Natural killer cell (primary cell): ENCODE measurements around the gene GTF2A1. TPM values are rescaled to one million over a fixed set of nuclear protein-coding genes. Genes with fewer than 3 reads are reported as not detected.
"Not testable (repeated sequence)": the region's sequence is repeated elsewhere in the genome, so short reads cannot be mapped to it uniquely, and the experiment has no call there.

ENCODE experiments used
- ATAC-seq, 3 donors: fragments of 150-1000 bp in 2 of 3; fragments of 200-7000 bp in 1 of 3; cut with Tn5 transposase; 1 replicate in 1 of 3; 2 replicates in 2 of 3; pipeline ENCODE4 v1.10.0; 2021; ENCODE audit warnings: mild to moderate bottlenecking in 2 of 3, moderate library complexity in 2 of 3
- DNase-seq, 2 donors: peaks; one replicate each; pipeline versions ENCODE4 v3.0.0 to v3.0.0-alpha.2; 2013 to 2021; ENCODE audit warnings: mixed read lengths in 1 of 2
- H3K27ac ChIP-seq: one replicate; pipeline ENCODE4 v1.5.1; 2013; ENCODE audit warnings: mild to moderate bottlenecking, low read length
- H3K27me3 ChIP-seq: one replicate; pipeline ENCODE4 v1.6.1; 2013; ENCODE audit warnings: low read length; ENCODE audit not compliant: control insufficient read depth, insufficient read depth
- H3K36me3 ChIP-seq: one replicate; pipeline ENCODE4 v1.6.1; 2013; ENCODE audit warnings: low read length; ENCODE audit not compliant: control insufficient read depth, insufficient read depth
- H3K4me1 ChIP-seq: one replicate; pipeline ENCODE4 v1.6.1; 2013; ENCODE audit warnings: low read length; ENCODE audit not compliant: control insufficient read depth, insufficient read depth
- H3K4me3 ChIP-seq: one replicate; pipeline ENCODE4 v1.5.1; 2013; ENCODE audit warnings: low read length
- H3K9me3 ChIP-seq: one replicate; pipeline ENCODE4 v1.6.1; 2013; ENCODE audit warnings: low read length; ENCODE audit not compliant: control insufficient read depth, insufficient read depth
- H3K27ac Mint-ChIP-seq, 2 donors: one replicate each; pipeline ENCODE4 v1.8.0; 2022; ENCODE audit warnings: mild to moderate bottlenecking in 2 of 2, mixed read lengths in 2 of 2, moderate library complexity in 1 of 2
- H3K27me3 Mint-ChIP-seq, 2 donors: one replicate each; pipeline ENCODE4 v1.8.0; 2022; ENCODE audit warnings: low read depth in 2 of 2, mixed read lengths in 2 of 2
- H3K36me3 Mint-ChIP-seq: one replicate; pipeline ENCODE4 v1.8.0; 2022; ENCODE audit warnings: mixed read lengths
- H3K4me1 Mint-ChIP-seq, 2 donors: one replicate each; pipeline ENCODE4 v1.8.0; 2022; ENCODE audit warnings: mixed read lengths in 2 of 2
- H3K4me3 Mint-ChIP-seq: one replicate; pipeline ENCODE4 v1.8.0; 2022; ENCODE audit warnings: mild to moderate bottlenecking, moderate library complexity, mixed read lengths
- H3K9me3 Mint-ChIP-seq, 2 donors: one replicate each; pipeline ENCODE4 v1.8.0; 2022; ENCODE audit warnings: mixed read lengths in 2 of 2
- WGBS: methylation state at CpG from one replicate; pipeline ENCODE4 v1.1.7; 2013; ENCODE audit warnings: missing lambda C conversion rate; ENCODE audit not compliant: insufficient coverage; 5-methylcytosine and 5-hydroxymethylcytosine counted together
- intact Hi-C: fragments of 100-400 bp; cut with micrococcal nuclease; formaldehyde crosslinking; loops from one replicate; pipeline ENCODE4 v1.14.2; 2022
- total RNA-seq, 4 donors: library from RNA; stranded (reverse); fragments of 120-200 nt in 1 of 4; gene quantifications; one replicate each; pipeline versions ENCODE4 v1.2.3 to v1.2.4, GENCODE V29; 2013 to 2022
- TF ChIP-seq, protein P1 (sequence below): fragments of 200-600 bp; IDR thresholded peaks from one replicate; pipeline ENCODE4 v1.8.0; 2022; ENCODE audit warnings: antibody characterized with exemption

Gene GTF2A1
- total RNA-seq, 3 donors from 2014 or later (not counting 1 experiment from before 2014, with no cell fraction given): 24.5 to 32.7 (median 28.6) TPM

- Histone ChIP-seq H3K4me1 (no peaks in the 10 kb centered on the region), H3K4me3 (no peak overlapping the region), H3K9me3 (no peaks in the 10 kb centered on the region), H3K27ac (no peak overlapping the region), H3K27me3 (no peaks in the 10 kb centered on the region), H3K36me3 (no peaks in the 10 kb centered on the region)
- Mint-ChIP-seq H3K27ac (no peak overlapping the region), H3K4me3 (no peak overlapping the region), H3K27me3 (peaks cover 7 to 13% of the 10 kb centered on the region in 2 donors), H3K36me3 (peaks cover 11% of the 10 kb centered on the region), H3K9me3 (peaks cover 4 to 5% of the 10 kb centered on the region in 2 donors), H3K4me1 (peaks cover 0 to 4% of the 10 kb centered on the region in 2 donors)
- TF ChIP-seq, protein P1, sequence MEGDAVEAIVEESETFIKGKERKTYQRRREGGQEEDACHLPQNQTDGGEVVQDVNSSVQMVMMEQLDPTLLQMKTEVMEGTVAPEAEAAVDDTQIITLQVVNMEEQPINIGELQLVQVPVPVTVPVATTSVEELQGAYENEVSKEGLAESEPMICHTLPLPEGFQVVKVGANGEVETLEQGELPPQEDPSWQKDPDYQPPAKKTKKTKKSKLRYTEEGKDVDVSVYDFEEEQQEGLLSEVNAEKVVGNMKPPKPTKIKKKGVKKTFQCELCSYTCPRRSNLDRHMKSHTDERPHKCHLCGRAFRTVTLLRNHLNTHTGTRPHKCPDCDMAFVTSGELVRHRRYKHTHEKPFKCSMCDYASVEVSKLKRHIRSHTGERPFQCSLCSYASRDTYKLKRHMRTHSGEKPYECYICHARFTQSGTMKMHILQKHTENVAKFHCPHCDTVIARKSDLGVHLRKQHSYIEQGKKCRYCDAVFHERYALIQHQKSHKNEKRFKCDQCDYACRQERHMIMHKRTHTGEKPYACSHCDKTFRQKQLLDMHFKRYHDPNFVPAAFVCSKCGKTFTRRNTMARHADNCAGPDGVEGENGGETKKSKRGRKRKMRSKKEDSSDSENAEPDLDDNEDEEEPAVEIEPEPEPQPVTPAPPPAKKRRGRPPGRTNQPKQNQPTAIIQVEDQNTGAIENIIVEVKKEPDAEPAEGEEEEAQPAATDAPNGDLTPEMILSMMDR: no peak
- intact Hi-C loops: no loop called here
- DNase-seq (no peak), ATAC-seq (peak in 1 of 3 donors; percentile 32)
- WGBS: 80% methylated on average over 8 of the region's 8 CpGs
Observed at GRCh38 chr14:81247271-81247766, 26.6 kb upstream of the GTF2A1 start.

DNA sequence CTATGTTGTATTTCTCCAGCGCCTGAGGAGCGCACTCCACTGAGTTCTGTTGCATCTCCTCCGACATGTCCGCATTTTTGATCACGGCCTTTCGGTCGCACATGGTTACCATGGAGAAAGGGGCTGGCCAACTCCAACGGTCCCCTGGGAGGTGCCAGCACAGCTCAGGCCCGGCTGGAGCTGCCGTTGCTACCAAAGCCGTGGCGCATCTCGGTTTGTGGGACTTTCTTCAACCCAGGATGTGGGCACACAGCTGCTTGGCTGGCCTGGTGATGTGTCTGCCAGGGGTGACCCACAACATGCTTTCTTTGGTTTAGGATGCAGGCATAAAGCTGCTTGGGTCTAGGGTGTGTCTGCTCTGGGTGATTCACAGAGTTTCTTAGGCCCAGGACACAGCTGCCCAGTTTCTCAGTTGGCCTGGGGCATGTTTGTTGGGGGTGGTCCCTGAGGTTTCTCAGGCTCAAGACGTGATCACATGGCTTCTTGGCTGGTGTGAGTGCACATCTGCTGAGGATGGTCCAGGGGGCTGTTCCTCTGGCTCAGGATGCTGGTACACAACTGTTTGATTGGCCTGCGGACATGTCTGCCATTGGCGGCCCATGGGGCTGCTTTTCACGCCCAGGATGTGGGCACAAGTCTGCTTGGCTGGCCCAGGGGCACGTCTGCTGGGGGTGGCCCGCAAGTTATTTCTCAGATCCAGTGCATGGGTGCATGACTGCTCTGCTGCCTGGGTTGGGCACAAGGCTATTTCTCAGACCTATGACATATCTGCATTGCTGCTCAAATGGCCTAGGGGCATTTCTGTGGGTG is 25.9 kb upstream of the GTF2A1 start:
- no peak overlapping the region for H3K4me3 ChIP-seq
- ATAC-seq (peak in 1 of 3 donors; percentile 20), DNase-seq (no peak)
- Mint-ChIP-seq H3K4me3 (no peak overlapping the region), H3K9me3 (peaks cover 4 to 5% of the 10 kb centered on the region in 2 donors), H3K4me1 (peaks cover 0 to 4% of the 10 kb centered on the region in 2 donors), H3K27me3 (peaks cover 7 to 13% of the 10 kb centered on the region in 2 donors), H3K36me3 (peaks cover 11% of the 10 kb centered on the region), H3K27ac (no peak overlapping the region)
- intact Hi-C loops: no loop called here
- no peaks in the 10 kb centered on the region for H3K27me3 ChIP-seq
- H3K27ac ChIP-seq: no peak overlapping the region
- H3K36me3 ChIP-seq: no peaks in the 10 kb centered on the region
- H3K4me1 ChIP-seq: no peaks in the 10 kb centered on the region
- TF ChIP-seq, protein P1: no peak
- H3K9me3 ChIP-seq: no peaks in the 10 kb centered on the region
- 82% methylated on average over 19 of the region's 19 CpGs for WGBS

- ATAC-seq: no peak
- Histone ChIP-seq H3K27me3 (no peaks in the 10 kb centered on the region), H3K4me3 (no peak overlapping the region), H3K27ac (no peak overlapping the region), H3K36me3 (no peaks in the 10 kb centered on the region), H3K9me3 (no peaks in the 10 kb centered on the region), H3K4me1 (no peaks in the 10 kb centered on the region)
- 71% methylated on average over 1 of the region's 1 CpG for WGBS
- TF ChIP-seq, protein P1: no peak
- Mint-ChIP-seq H3K27me3 (peaks cover 7 to 19% of the 10 kb centered on the region in 2 donors), H3K27ac (no peak overlapping the region), H3K9me3 (peaks cover 4 to 5% of the 10 kb centered on the region in 2 donors), H3K36me3 (peaks cover 11% of the 10 kb centered on the region), H3K4me1 (peaks cover 0 to 4% of the 10 kb centered on the region in 2 donors), H3K4me3 (no peak overlapping the region)
- intact Hi-C loops: no loop called here
- no peak for DNase-seq
Observed at GRCh38 chr14:81245771-81246170, 25.0 kb upstream of the GTF2A1 start.

- H3K27ac ChIP-seq, H3K36me3 ChIP-seq, H3K4me3 ChIP-seq, H3K4me1 ChIP-seq, DNase-seq, H3K4me3 Mint-ChIP-seq, H3K27me3 ChIP-seq, H3K4me1 Mint-ChIP-seq, H3K9me3 ChIP-seq, H3K9me3 Mint-ChIP-seq, intact Hi-C loops, ATAC-seq, H3K27ac Mint-ChIP-seq: not testable (repeated sequence)
- peaks cover 11% of the 10 kb centered on the region for H3K36me3 Mint-ChIP-seq
- H3K27me3 Mint-ChIP-seq: peaks cover 9 to 27% of the 10 kb centered on the region in 2 donors
- WGBS: 96% methylated on average over 21 of the region's 28 CpGs
Observed at GRCh38 chr14:81244431-81244830, 23.7 kb upstream of the GTF2A1 start.
